GM04504 (cell line): ENCODE data around the gene NOXRED1.
A peak's percentile ranks its signal among the peaks of the same experiment; 100 is the strongest.

Experiments
- DNase-seq: peaks from one replicate; pipeline ENCODE4 v3.0.0-alpha.2; 2012; ENCODE audit warnings: low read depth

NOXRED1 gene

DNA sequence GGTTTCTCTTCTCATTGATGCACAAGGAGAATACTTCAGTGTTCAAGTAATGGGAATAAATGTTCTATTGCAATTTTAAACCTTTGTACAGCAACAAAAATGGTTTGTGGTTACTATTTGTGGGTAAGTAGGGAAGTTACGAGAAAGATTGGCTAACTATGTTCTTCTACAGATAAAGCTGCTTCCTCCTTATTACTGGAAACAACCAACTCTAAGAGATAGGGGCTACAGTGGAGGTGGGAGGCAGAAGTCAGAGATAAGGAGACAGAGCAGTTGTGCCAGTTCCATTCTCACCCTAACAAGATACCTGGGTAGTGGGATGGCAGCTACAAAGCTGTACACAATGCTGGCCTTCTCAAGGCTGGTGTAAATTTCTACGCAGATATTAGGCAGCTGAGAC is 16.2 kb downstream of the NOXRED1 start:
- DNase-seq: no peak

- DNase-seq: no peak
Measured at GRCh38 chr14:77406718-77407117, 16.6 kb downstream of the NOXRED1 start.

GRCh38 chr14:77406086-77406485 is 17.2 kb downstream of the NOXRED1 start:
- no peak for DNase-seq

DNA sequence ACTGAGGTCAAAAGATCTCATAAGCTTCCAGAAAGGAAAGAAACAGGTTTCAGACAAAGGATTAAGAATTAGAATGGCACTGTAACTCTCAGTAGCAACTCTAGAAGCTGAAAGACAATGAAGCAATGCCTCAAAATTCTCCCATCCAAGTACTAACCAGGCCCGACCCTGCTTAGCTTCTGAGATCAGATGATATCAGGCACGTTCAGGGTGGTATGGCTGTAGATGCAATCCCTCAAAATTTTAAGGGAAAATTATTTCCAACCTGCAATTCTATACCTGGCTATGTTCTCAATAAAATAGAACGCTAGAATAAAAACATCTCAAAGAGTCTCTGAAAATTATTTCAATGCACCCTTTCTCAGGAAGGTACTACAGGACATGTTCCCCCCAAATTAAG is 19.6 kb downstream of the NOXRED1 start:
- DNase-seq: no peak

- DNase-seq: no peak
Measured at GRCh38 chr14:77400216-77400615, 23.1 kb downstream of the NOXRED1 start.

- no peak for DNase-seq
Measured at GRCh38 chr14:77390188-77390587, 33.1 kb downstream of the NOXRED1 start.

DNA sequence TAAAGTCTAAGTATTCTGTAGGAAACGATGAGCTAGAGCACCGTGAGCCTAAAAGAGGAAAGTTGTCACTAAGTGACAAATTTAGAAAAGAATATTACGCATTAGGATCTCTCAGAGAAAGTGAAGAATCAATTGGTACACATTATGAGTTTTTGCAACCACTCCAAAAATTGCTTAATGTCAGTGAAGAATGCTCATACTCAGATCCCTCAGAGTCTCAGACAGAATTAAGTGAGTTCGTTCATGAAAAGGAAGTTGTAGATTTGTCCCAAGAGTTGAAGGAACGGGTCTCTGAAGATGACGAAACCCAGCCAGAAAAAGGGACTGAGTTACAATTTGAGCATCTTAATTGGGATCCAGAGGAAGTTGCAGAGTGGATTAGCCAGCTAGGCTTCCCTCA is 44.6 kb downstream of the NOXRED1 start:
- DNase-seq: no peak

- no peak for DNase-seq
Measured at GRCh38 chr14:77377502-77377844, 45.9 kb downstream of the NOXRED1 start.

DNA sequence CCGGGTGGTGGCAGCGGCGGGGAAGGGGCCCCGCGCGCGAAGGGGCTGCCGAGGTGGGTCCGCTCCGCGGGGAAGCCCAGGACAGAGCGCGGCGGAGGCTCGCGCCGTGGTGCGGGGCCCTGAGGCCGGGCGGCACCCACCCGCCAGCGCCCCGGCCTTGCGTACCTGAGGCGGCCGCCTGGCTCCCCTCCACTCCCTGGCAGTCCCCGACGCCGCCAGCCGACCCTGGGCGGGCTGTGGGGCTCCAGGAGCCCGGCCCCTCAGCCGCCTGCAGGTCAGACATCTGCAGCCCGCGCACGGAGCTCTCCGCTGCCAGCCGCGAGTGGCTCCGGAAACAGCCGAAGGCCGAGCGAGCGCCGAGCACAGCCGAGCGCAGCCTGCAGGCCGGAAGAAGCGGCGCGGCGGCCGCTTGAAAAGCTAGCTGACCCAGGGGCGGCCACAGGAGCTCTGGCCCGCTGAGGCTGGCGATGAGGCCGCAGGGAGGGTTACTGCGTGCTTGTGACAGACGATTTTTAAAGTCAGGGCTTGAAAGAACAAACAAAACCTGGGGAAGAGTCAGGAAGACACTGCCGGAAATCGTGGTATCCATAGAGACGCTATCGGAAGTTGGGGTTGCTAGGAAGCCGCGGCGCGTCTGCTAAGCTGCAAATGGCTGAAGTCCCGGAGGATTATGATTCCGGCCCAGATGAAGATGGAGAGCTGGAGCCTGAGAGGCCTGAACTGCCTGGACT is 46.4 kb downstream of the NOXRED1 start, which contains the start of the genes SAMD15 and TMED8:
SAMD15 (plus strand) TSS at position 609 of the 731 bp plus-strand sequence; CDS start at position 649, 40 bp downstream.
TMED8 (minus strand) TSS at position 324 of the 731 bp plus-strand sequence; CDS start at position 283, 41 bp downstream.
- DNase-seq: peak; percentile 60

GRCh38 chr14:77375973-77376770 is 47.2 kb downstream of the NOXRED1 start:
- no peak for DNase-seq

DNA sequence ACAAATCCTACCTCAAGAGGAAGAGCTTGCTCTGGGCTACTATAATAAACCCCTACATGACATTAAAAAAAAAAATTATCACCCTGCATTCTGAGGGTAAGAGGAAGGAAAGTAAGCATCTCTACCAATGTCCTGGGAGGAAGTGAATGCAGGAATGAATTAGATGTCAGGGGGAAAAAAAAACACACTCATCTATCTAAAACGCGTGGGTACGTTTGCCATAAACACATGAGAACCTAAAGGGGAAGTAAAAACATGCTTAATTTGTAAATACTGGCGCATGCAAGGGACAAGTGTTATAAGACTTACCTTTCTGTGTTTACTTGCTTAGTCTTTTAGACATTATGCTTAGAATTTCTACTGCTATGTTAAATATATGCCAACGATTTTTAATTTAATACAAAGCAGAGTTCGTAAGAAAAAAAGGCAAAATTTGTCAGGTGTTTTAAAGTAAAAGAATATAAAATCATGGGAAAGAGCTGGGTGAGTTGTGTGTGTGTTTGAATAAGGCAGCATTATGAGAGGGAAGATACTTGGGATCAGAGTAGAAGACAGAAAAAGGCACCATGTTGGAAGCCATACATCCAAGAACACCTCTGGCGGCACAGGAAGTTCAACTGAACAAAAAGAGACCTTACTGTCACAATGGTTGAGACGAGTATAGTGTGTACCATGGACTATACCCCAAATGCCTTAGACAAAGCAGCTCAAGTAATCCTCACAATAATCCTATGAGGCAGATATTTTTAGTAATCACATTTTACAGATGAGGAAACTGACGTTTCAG is 48.0 kb downstream of the NOXRED1 start:
- DNase-seq: no peak

- no peak for DNase-seq
Measured at GRCh38 chr14:77372304-77372841, 51.0 kb downstream of the NOXRED1 start.

DNA sequence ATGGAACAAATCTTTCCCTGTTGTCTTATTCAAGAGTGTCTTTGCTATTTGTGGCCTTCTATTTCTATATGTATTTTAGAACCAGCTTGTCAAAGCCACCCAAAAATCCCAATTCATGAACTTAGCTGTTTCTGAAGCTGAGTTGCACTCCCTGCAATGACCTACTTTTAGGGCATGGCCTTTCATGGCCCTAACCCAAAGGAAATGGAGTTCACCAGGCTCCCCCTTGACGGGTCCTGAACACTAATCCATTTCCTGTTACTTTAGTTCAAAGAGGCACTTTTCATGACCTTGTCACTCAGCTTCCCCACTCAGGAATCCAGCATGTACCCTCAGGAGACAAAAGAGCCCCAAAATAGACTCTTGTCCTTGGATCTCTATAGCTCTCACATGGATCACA is 54.0 kb downstream of the NOXRED1 start:
- DNase-seq: no peak

GRCh38 chr14:77364146-77364545 is 59.2 kb downstream of the NOXRED1 start:
- DNase-seq: no peak

- DNase-seq: no peak
Measured at GRCh38 chr14:77359626-77360025, 63.7 kb downstream of the NOXRED1 start.

- no peak for DNase-seq
Measured at GRCh38 chr14:77356899-77357298, 66.4 kb downstream of the NOXRED1 start.

DNA sequence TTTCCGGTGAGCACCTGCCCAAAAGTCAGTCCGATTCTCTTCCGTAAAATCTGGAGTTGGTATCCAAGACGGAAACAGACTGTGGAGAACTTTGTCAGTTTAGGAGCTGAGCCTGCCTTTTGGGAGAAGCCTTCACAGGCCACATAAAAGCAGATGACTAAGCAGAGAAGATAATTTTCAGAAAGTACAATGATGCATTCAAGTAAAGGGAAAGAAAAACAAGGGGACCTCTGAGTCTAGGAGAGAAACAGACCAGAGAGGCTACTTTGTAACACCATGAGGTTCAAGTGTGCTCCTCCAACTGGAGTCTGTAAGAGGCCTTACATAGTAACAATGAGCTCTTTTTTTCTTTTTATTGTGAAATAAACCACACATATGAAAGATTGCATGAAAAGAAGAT is 67.5 kb downstream of the NOXRED1 start:
- no peak for DNase-seq

DNA sequence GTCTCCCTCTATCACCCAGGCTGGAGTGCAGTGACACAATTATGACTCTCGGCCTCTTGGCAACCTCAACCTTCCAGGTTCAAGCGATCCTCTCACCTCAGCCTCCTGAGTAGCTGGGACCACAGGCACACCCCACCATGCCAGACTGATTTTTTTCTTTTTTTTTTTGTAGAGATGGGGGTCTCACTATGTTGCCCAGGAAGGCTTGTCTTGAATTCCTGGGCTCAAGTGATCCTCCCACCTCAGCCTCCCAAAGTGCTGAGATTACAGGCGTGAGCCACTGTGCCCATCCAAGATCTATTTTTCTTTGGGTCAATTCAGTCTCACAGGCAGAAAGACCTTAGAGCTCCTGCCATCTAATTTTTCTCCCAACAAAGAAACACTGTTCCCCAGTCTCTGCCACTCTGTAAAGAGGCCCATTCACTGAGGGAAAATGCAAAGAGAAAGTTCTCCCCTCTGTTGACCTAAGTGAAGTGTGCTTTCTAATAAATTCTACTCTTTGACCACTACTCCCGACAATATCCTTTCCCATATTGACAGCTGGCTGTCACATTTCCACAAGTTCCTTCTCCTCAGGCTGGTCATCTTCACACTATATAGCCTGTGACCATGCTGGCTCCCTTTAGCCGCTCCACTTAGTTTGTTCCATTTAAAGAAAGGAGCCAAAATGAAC is 69.7 kb downstream of the NOXRED1 start:
- DNase-seq: no peak

DNA sequence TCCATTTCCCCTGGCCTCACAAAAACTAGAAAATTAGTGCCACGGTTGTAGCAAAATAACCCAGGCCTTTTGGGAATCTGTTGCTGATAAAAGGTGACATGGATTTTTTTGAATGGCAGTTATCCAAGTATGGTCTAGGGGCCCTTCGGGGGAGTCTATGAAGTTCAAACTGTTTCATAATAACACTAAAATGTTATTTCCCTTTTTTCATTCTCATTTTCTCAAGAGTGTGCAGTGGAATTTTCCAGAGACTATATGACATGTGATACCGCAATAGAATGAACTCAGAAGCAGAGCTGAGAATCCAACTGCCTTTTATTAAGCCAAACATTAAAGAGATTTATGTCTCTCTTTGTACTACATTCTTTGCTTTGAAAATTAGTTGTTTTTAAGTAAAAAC is 75.6 kb downstream of the NOXRED1 start:
- DNase-seq: no peak

GRCh38 chr14:77346495-77346894 is 76.8 kb downstream of the NOXRED1 start:
- DNase-seq: no peak

DNA sequence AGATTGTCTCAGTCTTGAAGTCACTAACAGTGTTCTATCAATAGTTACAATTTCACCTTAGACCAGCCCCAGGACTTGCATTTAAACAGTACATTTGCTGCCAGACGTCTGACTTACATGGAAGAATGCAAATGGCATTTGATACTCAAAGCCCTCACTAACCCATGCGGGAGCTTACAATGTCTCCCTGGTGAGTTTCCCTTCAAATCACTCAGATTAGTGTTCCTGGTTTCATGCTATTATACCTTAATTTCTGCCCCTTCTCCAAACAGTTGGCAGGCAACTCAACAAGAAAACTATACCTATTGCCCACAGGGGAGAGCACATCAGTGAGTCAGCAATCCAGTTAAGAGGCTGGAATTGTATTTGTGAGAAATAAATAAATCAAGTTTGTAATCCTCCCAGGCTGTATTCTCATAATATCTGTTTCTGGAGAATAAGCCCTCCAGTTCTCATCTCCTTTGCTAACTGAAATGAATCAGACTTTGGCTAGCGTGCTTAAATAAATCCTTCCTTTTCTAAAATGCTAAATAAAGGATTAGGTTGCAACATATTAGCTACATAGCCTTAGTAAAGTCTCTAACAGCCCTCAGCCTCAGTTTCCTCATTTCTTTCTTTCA is 78.8 kb downstream of the NOXRED1 start:
- no peak for DNase-seq
